VCaP (cell line): Measurements from ENCODE around the gene HPS1.
A peak's percentile ranks its signal among the peaks of the same experiment; 100 is the strongest.

Experiments
- H3K27ac ChIP-seq: fragments of 450-650 bp; 2 replicates; pipeline ENCODE4 v1.5.1; 2017
- TF ChIP-seq, protein P1 (sequence below): fragments of 450-650 bp; conservative IDR thresholded peaks from 2 replicates; pipeline ENCODE4 v1.5.1; 2017; ENCODE audit warnings: mild to moderate bottlenecking, moderate library complexity

Gene HPS1

DNA sequence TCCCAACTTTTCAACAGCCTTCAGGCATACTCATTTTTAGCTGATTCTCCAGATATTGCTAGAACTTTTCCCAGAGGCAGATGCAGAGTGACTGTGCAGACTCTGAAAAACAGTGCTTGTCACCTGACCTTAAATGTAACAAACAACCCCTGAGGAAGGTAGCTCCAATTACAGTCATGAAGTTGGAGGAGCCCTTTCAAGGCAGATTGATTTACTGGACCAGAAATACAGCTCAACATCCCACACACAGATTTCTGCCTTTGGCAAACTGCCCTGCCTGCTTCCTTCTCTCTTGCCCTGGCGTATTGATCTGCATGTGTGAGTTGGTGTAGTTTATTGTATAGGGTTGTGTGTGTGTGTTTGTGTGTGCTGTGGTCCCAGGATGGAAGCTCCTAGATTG lies 70.2 kb downstream of the HPS1 start:
- peak overlapping the region; percentile 31; the same call in 1 of the 2 replicates for H3K27ac ChIP-seq
- TF ChIP-seq, protein P1, sequence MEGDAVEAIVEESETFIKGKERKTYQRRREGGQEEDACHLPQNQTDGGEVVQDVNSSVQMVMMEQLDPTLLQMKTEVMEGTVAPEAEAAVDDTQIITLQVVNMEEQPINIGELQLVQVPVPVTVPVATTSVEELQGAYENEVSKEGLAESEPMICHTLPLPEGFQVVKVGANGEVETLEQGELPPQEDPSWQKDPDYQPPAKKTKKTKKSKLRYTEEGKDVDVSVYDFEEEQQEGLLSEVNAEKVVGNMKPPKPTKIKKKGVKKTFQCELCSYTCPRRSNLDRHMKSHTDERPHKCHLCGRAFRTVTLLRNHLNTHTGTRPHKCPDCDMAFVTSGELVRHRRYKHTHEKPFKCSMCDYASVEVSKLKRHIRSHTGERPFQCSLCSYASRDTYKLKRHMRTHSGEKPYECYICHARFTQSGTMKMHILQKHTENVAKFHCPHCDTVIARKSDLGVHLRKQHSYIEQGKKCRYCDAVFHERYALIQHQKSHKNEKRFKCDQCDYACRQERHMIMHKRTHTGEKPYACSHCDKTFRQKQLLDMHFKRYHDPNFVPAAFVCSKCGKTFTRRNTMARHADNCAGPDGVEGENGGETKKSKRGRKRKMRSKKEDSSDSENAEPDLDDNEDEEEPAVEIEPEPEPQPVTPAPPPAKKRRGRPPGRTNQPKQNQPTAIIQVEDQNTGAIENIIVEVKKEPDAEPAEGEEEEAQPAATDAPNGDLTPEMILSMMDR, result no peak

DNA sequence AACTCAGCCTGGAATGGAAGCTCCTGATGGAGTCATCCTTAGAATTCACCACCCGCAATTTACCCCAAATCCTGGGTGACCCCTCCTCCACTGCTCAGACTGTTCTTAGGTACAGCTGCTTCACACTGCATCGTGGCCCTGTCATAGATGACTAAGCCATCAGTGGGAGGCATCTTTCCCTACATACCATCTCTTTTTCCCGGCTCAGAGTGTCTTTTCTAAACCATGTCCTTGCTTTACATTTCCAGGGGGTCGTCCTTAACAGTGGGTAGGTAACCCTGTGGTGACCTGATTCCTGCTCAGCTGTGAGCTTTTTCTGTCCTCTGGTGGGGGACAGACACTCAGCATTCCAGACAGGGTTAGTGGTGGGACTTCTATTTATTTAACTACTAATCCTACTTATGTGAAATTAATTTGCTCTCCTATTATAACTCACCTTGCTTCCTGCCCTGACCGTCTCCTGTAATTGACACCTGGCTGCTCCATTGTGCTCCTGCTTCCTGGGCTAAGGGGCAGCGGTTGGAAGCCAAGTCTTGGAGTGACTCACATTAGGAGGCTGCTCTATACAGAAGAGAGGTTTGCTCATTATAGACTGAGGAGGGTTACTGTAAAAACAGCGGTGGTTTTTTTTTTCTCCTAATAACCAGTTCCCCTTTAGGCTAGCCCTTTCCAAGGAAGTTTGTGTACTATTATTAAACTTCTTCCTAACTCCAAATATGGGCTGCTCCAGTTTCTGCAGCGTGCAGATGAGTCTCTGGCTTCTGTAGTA lies 72.3 kb downstream of the HPS1 start:
- H3K27ac ChIP-seq, result no peak overlapping the region
- TF ChIP-seq, protein P1, result no peak

DNA sequence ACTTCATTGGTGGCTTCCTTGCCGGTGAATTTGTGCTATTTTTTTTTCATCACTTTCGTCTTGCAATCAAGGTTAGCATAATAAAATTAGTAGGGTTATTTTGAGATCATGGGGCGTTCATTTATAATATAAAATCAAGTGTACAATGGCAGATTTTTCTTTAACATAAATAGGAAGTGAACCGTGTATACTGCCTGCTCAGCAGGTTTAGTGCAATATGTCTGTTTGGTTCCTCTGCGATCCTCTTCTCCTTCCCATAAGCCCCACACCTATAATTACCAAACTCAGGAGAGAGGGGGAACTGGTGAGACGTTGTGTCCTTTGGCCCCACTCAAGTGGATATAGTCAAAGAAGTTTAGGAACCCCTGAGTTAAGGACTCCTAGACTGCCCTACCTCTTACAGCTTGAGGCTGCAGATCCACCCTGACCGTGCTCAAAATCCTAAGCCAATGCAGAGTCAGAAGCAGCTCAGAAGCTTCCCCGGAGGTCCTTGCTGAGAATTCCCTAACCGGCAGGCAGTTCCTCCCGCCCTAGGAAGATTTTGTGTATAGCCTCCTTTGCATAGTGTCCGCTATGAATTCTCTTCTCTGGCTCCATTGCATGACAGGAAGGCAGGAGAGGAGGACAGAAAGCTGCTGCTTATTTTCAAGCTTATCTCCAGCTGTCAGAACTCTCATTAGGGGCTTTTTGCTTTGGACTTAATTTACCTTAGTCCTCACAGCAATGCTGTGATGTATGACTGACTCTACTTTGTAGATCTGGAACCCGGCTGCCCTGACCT lies 73.3 kb downstream of the HPS1 start:
- TF ChIP-seq, protein P1, result no peak
- H3K27ac ChIP-seq, result no peak overlapping the region

DNA sequence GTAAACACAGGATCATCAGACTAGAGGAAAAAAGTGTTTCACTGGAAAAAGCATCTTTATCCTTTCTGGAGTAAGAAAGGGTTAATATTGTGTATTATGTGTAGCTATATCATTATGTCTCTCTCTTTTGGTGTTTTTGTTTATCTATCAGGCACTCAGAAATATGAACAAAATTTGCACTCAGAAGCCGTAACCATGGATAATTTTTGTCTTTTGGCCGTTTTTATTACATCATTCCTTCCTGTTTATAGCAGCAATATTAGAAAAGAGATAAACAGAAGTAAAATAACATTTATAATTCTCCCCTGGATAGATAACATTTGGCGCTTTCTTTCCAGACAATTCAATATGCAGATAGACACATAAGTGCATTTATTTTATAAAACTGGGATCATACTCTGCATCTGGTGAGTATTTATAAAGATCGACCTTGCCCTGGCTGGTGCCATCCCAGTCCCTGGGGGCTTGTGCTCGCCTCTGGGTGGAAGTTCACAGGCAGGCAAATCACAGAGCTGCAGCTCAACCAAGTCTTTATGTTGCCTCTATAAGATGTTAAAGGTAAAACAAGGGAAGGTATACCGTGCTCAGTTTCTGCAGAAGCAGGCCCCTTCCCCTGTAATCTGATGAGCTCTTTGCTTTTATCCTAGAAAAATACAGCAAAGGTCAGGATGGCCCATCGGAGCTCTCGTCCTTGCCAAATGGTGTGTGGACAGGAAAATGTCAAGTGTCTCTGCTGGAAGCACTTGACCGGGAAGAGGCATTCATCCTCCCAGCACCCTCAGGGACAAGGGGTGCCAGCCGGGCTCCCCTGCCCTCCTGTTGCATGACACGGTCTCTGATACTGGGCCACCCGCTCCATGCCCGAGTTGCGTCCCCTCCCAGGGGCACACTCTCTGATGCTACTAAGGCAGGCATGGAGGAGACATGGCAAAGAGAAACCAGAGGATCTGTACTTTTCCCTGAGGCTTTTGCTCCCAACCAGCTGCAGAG lies 75.6 kb downstream of the HPS1 start:
- no peak overlapping the region for H3K27ac ChIP-seq
- TF ChIP-seq, protein P1, result no peak

DNA sequence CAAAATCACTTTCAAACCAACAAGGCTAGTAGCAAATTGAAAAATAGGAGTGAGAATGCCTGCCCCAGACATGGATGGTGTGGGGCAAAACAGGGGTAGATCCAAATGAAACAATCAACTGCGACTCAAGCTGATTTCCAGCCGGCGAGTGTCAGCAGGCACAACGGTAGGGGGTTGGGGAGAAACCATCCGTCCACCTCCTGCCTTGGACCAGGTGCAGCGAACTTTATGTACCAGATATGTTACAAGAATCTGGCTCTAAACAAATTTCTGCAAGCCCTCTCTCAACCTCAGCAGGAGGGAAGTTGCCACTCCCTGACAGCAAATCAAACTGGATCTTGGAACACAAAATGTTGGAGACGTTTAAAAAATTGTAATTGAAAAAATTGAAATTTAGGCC lies 76.9 kb downstream of the HPS1 start:
- TF ChIP-seq, protein P1, result no peak
- H3K27ac ChIP-seq, result no peak overlapping the region

DNA sequence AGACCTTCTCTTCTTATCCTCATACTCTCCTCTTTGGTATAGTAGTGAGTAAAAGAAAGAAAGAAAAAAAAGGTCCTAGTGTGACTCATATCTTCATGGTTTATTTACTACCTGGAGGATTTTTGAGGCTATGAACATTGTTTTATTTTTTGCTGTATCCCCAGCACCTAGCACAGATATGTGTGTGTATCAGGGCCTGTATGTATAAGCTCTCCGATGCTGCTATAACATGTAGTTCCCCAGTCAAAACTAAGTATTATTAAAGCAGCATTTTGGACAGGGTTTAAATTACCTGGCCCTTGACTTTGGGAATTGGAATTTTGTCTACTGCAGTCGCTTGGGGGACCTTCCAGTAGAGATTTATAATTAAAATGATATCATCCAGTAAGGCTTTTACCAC lies 78.1 kb downstream of the HPS1 start:
- TF ChIP-seq, protein P1, result no peak
- no peak overlapping the region for H3K27ac ChIP-seq
